ENCODE measurements around the gene SKAP1. TPM values are rescaled to one million over a fixed set of nuclear protein-coding genes. Genes with fewer than 3 reads are reported as not detected.

Gene SKAP1
- total RNA-seq, 1 donor from 2014 or later = not detected

DNA sequence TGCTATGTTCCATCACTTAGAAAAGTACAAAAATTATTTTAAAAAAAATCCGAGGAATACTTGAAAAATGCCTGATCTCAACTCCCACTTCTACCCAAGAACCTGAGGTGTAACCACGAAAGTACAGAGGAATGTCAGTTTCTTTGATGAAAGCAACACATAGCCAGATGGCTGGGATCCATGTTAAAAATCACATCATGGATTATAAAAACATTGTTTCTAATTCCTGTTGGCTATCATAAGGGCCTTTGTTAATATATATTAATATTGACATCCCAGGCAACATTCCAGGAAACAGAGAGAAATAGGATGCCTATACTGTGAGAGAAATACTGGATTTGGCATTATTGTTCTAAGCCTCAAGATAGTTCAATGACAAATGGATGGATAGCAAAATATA lies 115.3 kb downstream of the SKAP1 start:
- no peak for TF ChIP-seq CTCF (IDR thresholded peaks at IDR 0.05; ENCODE audit: insufficient read depth, low read length, severe bottlenecking)
- DNase-seq (ENCODE audit: low read depth) (no peak), FAIRE-seq (no peak)
- Histone ChIP-seq H3K4me3 (ENCODE audit: low read depth, low read length) (no peak overlapping the region), H3K36me3 (ENCODE audit: control insufficient read depth, insufficient read depth, low read length) (no peaks in the 10 kb centered on the region), H3K27me3 (ENCODE audit: control insufficient read depth, insufficient read depth, low read length) (peaks cover 14% of the 10 kb centered on the region)

GRCh38 chr17:48313096-48313755 lies 116.8 kb downstream of the SKAP1 start:
- TF ChIP-seq CTCF (IDR thresholded peaks at IDR 0.05; ENCODE audit: insufficient read depth, low read length, severe bottlenecking) = no peak
- H3K27me3 ChIP-seq (ENCODE audit: control insufficient read depth, insufficient read depth, low read length) = peaks cover 14% of the 10 kb centered on the region
- H3K4me3 ChIP-seq (ENCODE audit: low read depth, low read length) = no peak overlapping the region
- DNase-seq (ENCODE audit: low read depth) (no peak), FAIRE-seq (no peak)
- H3K36me3 ChIP-seq (ENCODE audit: control insufficient read depth, insufficient read depth, low read length) = no peaks in the 10 kb centered on the region

- DNase-seq (ENCODE audit: low read depth) (no peak), FAIRE-seq (no peak)
- Histone ChIP-seq H3K4me3 (ENCODE audit: low read depth, low read length) (no peak overlapping the region), H3K36me3 (ENCODE audit: control insufficient read depth, insufficient read depth, low read length) (no peaks in the 10 kb centered on the region), H3K27me3 (ENCODE audit: control insufficient read depth, insufficient read depth, low read length) (peaks cover 14% of the 10 kb centered on the region)
- no peak for TF ChIP-seq CTCF (IDR thresholded peaks at IDR 0.05; ENCODE audit: insufficient read depth, low read length, severe bottlenecking)
Observed at GRCh38 chr17:48311324-48311723, 118.7 kb downstream of the SKAP1 start.

- no peaks in the 10 kb centered on the region for H3K36me3 ChIP-seq (ENCODE audit: control insufficient read depth, insufficient read depth, low read length)
- DNase-seq (ENCODE audit: low read depth) (no peak), FAIRE-seq (peak; percentile 84)
- H3K27me3 ChIP-seq (ENCODE audit: control insufficient read depth, insufficient read depth, low read length) = peaks cover 14% of the 10 kb centered on the region
- no peak overlapping the region for H3K4me3 ChIP-seq (ENCODE audit: low read depth, low read length)
- no peak for TF ChIP-seq CTCF (IDR thresholded peaks at IDR 0.05; ENCODE audit: insufficient read depth, low read length, severe bottlenecking)
Observed at GRCh38 chr17:48310748-48311213, 119.2 kb downstream of the SKAP1 start.

DNA sequence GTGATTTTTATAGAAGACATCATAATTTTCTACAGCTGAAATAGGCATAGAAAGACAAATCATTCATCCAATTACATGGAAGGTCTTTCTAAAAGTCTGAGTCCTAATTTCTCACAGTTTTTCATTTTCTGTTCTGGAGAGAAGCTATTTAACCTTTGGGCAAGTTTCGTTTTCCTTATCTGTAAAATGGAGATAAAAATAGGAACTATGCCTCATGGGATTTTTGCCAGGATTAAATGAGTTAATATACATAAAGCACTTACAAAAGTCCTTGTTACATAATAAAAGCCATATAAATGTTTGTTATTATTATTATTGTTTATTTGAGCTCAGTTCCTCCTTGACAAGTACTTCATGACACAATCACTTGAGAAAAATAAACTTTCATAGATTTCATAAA lies 121.4 kb downstream of the SKAP1 start:
- FAIRE-seq (no peak), DNase-seq (ENCODE audit: low read depth) (no peak)
- peaks cover 19% of the 10 kb centered on the region for H3K27me3 ChIP-seq (ENCODE audit: control insufficient read depth, insufficient read depth, low read length)

More for the DNA sequence above, 121.4 kb downstream of the SKAP1 start:
- no peak for TF ChIP-seq CTCF (IDR thresholded peaks at IDR 0.05; ENCODE audit: insufficient read depth, low read length, severe bottlenecking)
- H3K4me3 ChIP-seq (ENCODE audit: low read depth, low read length) = no peak overlapping the region
- H3K36me3 ChIP-seq (ENCODE audit: control insufficient read depth, insufficient read depth, low read length) = no peaks in the 10 kb centered on the region

Data from bronchial epithelial cell (primary cell).